ENCODE data around the gene DMRTC2. TPM values are rescaled to one million over a fixed set of nuclear protein-coding genes. Genes with fewer than 3 reads are reported as not detected.

Gene DMRTC2
- total and polyA plus RNA-seq, 2 of the 8 experiments (the other 6 are each of a cell fraction or from before 2014, with no cell fraction given), result not detected

GRCh38 chr19:41879670-41880328 is 35.0 kb downstream of the DMRTC2 start (continued):
- TF ChIP-seq CHD7 (IDR thresholded peaks at IDR 0.05; ENCODE audit: insufficient replicate concordance, low read length) (no peak), HDAC2 (IDR thresholded peaks at IDR 0.05; ENCODE audit: borderline replicate concordance in 1 of 2, low read depth in 2 of 2, low read length in 2 of 2) (no peak), MAFK (IDR thresholded peaks at IDR 0.05; ENCODE audit: low read depth, low read length) (no peak), POU5F1 (IDR thresholded peaks at IDR 0.05; ENCODE audit: low read depth, low read length) (no peak), SIX5 (IDR thresholded peaks at IDR 0.05; ENCODE audit: low read depth, low read length) (no peak), SP2 (IDR thresholded peaks at IDR 0.05; ENCODE audit: low read length) (no peak), POLR2A (IDR thresholded peaks at IDR 0.05; ENCODE audit: control extremely low read depth in 1 of 2, low read depth in 2 of 2, low read length in 2 of 2) (no peak), CTBP2 (IDR thresholded peaks at IDR 0.05; ENCODE audit: borderline replicate concordance, insufficient read depth, insufficient read length, low read length) (no peak), BACH1 (IDR thresholded peaks at IDR 0.05; ENCODE audit: low read length) (no peak), CBX8 (IDR thresholded peaks at IDR 0.05; ENCODE audit: borderline replicate concordance, low read depth, low read length) (no peak), JUN (IDR thresholded peaks at IDR 0.05; ENCODE audit: low read depth, low read length) (no peak)
